WTC11 (cell line): Measurements from ENCODE around the gene CNDP2.

Source experiments
- ATF1 ChIP-seq: sonication (generic); formaldehyde crosslinking; IDR thresholded peaks from 2 replicates; pipeline ENCODE4 v1.8.1; 2023; ENCODE audit warnings: mild to moderate bottlenecking, moderate library complexity, missing genetic modification reagents
- ATF3 ChIP-seq: sonication (generic); formaldehyde crosslinking; conservative IDR thresholded peaks from 2 replicates; pipeline ENCODE4 v1.8.1; 2022; ENCODE audit warnings: mild to moderate bottlenecking, missing genetic modification reagents
- CREB1 ChIP-seq: sonication (generic); formaldehyde crosslinking; IDR thresholded peaks from 2 replicates; pipeline ENCODE4 v1.8.0; 2023; ENCODE audit warnings: mild to moderate bottlenecking, missing genetic modification reagents
- CTCF ChIP-seq: fragments of 200-600 bp; IDR thresholded peaks from 2 replicates; pipeline ENCODE4 v1.8.0; 2022; ENCODE audit warnings: antibody characterized with exemption
- FOXK1 ChIP-seq: sonication (generic); formaldehyde crosslinking; IDR thresholded peaks from 2 replicates; pipeline ENCODE4 v1.8.0; 2022; ENCODE audit warnings: mild to moderate bottlenecking, moderate library complexity, missing genetic modification reagents
- MXD4 ChIP-seq: fragments of 250-450 bp; sonication (Bioruptor Pico); IDR thresholded peaks from 2 replicates; pipeline ENCODE4 v1.8.0; 2021; ENCODE audit warnings: mild to moderate bottlenecking, moderate library complexity, borderline replicate concordance
- ZNF219 ChIP-seq: sonication (generic); formaldehyde crosslinking; IDR thresholded peaks from 2 replicates; pipeline ENCODE4 v1.8.0; 2023; ENCODE audit warnings: missing genetic modification reagents, mild to moderate bottlenecking, borderline replicate concordance

- TF ChIP-seq CTCF (no peak), MXD4 (no peak), ATF1 (CRISPR knock-in tag) (no peak), ZNF219 (CRISPR knock-in tag) (no peak), ATF3 (no peak), FOXK1 (CRISPR knock-in tag) (no peak), CREB1 (CRISPR knock-in tag) (no peak)
Observed at GRCh38 chr18:74455386-74455785, 40.8 kb upstream of the CNDP2 start.
